HG03354 (cell line): ENCODE results near the gene SLC46A2.

Experiments used
- ATAC-seq: cut with Tn5 transposase; IDR thresholded peaks from one replicate; pipeline ENCODE4 v1.9.1; 2021; ENCODE audit warnings: mild to moderate bottlenecking; ENCODE audit not compliant: unreplicated experiment, poor library complexity, severe bottlenecking

SLC46A2 gene

GRCh38 chr9:112887381-112887780 lies 3.3 kb downstream of the SLC46A2 start:
- no peak for ATAC-seq

- no peak for ATAC-seq
Measured at GRCh38 chr9:112886351-112886750, 4.3 kb downstream of the SLC46A2 start.

GRCh38 chr9:112885324-112885723 lies 5.4 kb downstream of the SLC46A2 start:
- no peak for ATAC-seq

DNA sequence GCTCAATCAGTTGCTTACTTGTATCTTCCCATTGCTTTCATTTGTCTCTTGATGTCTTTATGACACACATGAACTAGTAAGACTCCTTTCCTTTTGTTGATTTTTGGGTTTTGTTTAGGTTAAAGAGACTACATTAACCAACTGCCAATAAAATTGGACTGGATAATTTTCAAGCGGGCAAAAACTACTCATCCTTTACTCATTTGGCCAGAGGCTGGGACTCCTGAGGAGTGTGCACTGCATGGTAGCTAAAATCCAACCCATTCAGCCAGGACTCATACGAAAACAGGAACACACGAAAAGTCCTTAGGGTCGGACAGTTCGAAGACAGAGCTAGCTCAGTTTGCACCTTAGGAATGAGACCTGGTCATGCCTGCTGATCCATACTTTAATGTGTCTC lies 6.0 kb downstream of the SLC46A2 start:
- ATAC-seq: no peak

- ATAC-seq: no peak
Measured at GRCh38 chr9:112884101-112884500, 6.6 kb downstream of the SLC46A2 start.

GRCh38 chr9:112881331-112881730 lies 9.3 kb downstream of the SLC46A2 start:
- no peak for ATAC-seq

- no peak for ATAC-seq
Measured at GRCh38 chr9:112880650-112881049, 10.0 kb downstream of the SLC46A2 start.

GRCh38 chr9:112878752-112879151 lies 11.9 kb downstream of the SLC46A2 start:
- no peak for ATAC-seq

DNA sequence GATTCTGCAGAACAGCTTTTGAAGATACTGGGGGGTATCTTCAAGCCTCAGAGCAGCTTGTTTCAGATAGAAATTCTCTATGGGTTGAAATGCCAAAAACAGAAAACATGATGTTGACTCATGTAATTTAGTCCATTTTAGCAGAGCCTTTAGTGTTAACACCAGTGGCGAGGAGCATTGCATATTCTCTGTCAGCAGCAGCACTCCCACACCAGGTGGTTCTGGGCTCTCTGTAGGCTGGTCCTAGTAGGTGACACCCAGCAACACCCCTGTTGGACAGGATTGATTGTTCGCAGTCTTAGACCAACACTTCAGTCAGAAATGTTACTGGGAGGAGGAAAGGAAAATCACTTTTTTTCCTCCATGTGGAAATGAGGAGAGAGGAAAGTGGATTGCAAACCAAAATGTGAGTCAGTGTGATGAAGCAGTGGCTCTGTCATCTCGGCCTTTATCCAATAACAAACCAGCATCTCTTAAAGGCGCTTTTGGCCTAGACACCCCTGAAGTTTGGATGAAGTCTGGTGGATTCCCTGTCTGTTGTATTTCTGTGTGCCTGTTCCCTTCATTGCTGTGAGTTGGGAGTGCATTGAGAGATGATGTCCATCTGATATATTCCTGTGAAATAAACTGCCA lies 16.8 kb downstream of the SLC46A2 start:
- no peak for ATAC-seq

DNA sequence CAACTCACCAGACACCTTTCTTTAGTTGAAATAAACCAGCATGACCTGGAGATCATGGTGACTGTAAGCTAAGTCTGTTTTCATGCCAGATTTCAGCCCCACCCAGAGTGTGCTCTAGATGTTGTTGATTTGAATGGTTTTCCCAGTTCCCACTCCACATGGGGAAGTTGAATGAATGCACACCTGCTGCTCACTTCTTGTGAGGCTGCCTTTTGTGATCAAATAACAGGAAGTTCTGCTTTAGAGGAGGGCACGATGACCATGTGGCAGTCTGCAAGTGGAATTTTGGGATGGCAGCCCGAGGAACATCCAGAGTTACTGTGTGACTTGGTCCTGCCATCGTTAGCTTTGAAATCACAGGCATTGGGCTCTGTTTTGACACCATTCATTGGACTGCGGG lies 18.7 kb downstream of the SLC46A2 start:
- ATAC-seq: no peak

DNA sequence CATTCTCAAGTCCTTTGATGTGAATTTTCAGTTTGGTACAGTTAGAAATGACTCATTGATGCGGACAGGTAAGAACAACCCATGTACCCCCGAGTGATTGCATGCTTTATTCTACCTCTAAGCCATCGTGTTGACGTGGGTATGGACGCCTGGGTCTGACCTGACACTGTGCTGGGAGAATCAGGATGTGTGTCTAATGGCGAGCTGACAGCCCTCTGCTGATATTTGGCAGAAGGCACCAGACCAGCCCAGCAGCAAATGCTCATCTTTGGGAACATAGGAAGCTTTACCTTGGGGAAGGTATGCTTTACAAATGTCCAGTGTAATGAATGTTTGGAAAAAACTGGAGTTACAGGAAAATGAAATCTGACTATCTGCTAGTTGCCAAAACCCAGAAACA lies 20.1 kb downstream of the SLC46A2 start:
- no peak for ATAC-seq

- ATAC-seq: no peak
Measured at GRCh38 chr9:112869917-112870316, 20.8 kb downstream of the SLC46A2 start.

DNA sequence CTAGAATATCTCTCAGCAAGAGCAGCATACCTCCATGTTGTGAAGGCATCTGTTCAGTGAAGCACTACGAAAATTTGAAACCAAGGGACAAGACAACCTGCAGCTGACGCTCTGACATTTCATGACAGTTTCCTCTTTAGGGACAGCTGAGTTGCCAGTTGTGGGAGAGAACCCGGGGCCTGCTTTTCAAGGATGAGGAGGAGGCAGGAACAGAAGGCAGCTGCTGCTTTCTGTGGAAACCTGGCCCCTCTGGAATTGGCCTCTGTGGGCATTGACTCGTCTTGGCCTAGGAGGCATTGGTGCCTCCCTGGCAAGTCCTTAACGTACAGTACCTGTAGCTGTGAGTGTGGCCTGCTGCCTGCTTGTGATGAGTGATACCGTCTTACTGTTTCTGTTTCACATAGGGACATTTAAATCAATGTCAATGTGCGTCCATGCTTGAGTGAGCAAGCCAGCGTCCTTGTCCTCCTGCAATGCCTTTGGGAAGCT lies 21.6 kb downstream of the SLC46A2 start:
- ATAC-seq: peak; percentile 56

DNA sequence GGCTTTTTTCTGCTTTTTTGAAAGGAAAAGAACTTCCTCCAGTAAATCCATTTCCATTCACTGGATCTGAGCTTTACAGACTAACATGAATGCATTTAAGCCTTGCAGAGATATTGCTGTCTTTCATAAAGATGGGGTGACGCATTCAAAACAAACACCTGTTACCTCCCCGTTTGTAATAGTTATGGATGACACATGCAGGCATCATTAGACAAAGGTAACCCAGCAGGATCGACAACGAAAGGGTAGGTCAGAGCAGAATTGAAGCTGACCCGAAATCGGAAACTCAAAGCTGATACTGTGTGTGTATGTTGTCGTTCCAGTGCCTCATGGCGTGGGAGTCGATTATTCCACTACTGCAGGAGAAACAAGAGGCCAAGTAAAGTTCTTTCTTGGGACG lies 22.2 kb downstream of the SLC46A2 start:
- no peak for ATAC-seq

GRCh38 chr9:112867275-112867991 lies 23.2 kb downstream of the SLC46A2 start:
- no peak for ATAC-seq

DNA sequence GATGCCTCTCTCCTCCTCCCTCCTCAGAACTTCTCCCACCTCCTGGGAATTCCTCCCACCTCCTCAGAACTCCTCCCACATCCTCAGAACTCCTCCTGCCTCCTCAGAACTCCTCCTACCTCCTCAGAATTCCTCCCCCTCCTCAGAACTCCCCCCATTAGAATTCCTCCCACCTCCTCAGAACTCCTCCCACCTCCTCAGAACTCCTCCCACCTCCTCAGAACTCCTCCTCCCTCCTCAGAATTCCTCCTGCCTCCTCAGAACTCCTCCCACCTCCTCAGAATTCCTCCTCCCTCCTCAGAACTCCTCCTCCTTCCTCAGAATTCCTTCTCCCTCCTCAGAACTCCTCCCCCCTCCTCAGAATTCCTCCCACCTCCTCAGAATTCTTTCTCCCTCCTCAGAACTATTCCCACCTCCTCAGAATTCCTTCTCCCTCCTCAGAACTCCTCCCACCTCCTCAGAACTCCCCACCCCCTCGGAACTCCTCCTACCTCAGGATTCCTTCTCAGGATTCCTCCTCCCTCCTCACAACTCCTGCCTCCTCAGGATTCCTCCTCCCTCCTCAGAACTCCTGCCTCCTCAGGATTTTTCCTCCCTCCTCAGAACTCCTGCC lies 23.9 kb downstream of the SLC46A2 start:
- ATAC-seq: no peak

DNA sequence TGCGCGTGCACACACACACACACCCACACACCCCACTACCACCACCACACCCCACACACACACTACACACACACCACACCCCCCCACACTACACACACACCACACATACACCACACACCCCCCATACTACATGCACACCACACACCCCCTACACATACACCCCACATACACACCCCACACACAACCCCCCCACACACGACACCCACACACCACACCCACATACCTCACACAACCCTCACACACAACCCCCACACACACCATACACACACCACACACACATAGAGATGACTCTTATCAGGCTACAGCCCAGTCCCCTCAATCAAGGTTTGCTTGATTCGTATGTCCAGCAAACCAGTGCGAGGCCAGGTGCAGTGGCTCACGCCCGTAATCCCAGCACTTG lies 25.7 kb downstream of the SLC46A2 start:
- ATAC-seq: no peak

GRCh38 chr9:112864403-112864802 lies 26.3 kb downstream of the SLC46A2 start:
- ATAC-seq: no peak

DNA sequence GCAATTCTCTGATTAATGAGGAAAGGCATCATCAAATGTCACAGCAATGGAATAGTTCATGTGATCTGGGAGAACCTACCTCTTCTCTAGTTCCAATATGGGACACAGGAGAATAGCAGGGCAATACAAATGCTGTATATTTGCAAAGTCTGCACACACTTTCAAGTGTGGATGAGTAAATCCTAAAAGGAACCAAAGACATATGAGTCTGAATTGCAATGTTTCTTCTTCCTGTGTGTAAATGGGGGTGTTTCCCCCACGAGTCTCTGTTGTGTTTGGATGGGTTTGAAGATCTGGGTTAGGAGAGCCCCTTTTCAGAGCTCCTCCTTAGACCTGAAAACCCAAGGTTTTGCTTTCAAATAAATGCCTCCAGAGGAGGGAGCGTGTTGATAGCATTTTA lies 26.9 kb downstream of the SLC46A2 start:
- no peak for ATAC-seq

GRCh38 chr9:112863214-112863613 lies 27.5 kb downstream of the SLC46A2 start:
- no peak for ATAC-seq
